Pulmonary artery endothelial cell (primary cell): ENCODE data around the gene SHISA7. TPM values are rescaled to one million over a fixed set of nuclear protein-coding genes. Genes with fewer than 3 reads are reported as not detected.
"Not testable (repeated sequence)": the region's sequence is repeated elsewhere in the genome, so short reads cannot be mapped to it uniquely, and the experiment has no call there.

Source experiments
- DNase-seq: peaks from one replicate; pipeline ENCODE4 v3.0.0-alpha.2; 2011; ENCODE audit warnings: low read depth, low spot score
- total RNA-seq: library from RNA; depleted of rRNA; stranded (reverse); fragments of >200 nt; gene quantifications from 2 replicates; pipeline ENCODE4 v1.2.3, GENCODE V29; 2014

The SHISA7 gene
- total RNA-seq, 1 donor from 2014 or later, result not detected

GRCh38 chr19:55447421-55448174 is 4.5 kb upstream of the SHISA7 start:
- DNase-seq, result no peak

- DNase-seq, result no peak
Observed at GRCh38 chr19:55446060-55446459, 3.0 kb upstream of the SHISA7 start.

- no peak for DNase-seq
Observed at GRCh38 chr19:55444646-55445045, 1.5 kb upstream of the SHISA7 start.

DNA sequence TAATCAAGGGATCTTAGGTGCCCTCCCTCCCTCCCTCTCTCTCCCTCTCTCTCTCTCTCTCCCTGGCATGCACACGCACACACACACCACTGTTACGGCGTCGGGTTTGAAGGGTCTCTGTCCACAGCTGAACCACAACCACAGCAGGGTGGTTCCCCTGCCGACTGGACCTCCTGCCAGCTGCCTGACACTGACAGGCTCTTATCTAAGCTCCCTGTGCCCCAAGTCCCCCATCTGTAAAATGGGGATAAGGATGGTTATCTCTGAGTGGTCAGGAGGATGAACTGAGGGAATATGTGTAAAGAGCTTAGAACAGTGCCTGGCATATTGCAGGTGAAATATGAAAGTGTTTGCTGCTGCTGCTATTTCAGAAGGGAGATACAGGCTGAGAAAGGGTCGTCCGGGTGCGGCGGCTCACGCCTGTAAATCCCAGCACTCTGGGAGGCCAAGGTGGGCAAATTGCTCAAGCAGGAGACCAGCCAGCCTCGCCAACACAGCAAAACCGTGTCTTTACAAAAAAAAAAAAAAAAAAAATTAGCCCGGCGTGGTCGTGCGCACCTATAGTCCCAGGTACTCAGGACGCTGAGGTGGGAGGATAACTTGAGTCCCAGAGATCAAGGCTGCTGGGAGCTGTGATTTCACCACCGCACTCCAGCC is 852 bp upstream of the SHISA7 start:
- no peak for DNase-seq

- no peak for DNase-seq
Observed at GRCh38 chr19:55442372-55442961, 633 bp downstream of the SHISA7 start.

GRCh38 chr19:55441692-55442321 is 1.3 kb downstream of the SHISA7 start:
- no peak for DNase-seq

DNA sequence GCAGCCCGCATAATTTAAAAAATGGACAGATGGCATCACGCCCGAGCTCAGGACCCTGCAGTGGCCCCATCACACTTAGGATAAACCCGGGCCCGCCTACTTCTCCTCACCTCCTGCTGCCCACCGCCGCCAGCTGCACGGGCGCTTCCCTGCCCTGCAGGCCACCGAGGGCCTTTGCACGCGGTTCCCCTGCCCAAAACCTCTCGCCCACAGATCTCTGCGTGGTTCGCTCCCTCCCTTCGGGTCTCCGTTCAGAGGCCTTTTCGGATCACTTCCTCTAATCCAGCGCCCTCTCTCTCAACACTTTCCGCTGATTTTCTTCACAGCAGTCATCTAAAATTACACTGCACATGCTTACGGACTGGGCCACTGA is 1.8 kb downstream of the SHISA7 start:
- DNase-seq, result no peak

GRCh38 chr19:55440411-55441105 is 2.5 kb downstream of the SHISA7 start:
- DNase-seq, result no peak

GRCh38 chr19:55439052-55439451 is 4.0 kb downstream of the SHISA7 start:
- DNase-seq, result no peak

GRCh38 chr19:55437410-55437809 is 5.7 kb downstream of the SHISA7 start:
- DNase-seq, result no peak

DNA sequence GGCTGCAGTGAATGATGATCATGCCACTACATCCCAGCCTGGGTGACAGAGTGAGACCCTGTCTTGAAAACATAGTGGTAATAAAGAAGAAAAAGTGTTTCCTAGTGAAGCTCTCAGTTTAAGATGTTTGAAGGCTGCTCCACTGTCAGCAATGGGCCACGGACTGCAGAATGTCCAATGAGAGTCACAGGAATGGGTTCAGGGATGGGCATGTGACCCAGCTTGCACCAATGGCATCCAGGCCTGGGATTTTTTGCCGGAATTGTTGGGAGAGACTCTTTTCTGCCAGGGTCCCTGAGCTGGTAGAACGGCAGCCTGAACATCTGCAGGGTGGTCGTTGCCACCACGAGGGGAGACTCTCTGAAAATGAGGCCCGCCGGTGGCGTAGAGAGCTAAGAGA is 6.3 kb downstream of the SHISA7 start:
- no peak for DNase-seq

DNA sequence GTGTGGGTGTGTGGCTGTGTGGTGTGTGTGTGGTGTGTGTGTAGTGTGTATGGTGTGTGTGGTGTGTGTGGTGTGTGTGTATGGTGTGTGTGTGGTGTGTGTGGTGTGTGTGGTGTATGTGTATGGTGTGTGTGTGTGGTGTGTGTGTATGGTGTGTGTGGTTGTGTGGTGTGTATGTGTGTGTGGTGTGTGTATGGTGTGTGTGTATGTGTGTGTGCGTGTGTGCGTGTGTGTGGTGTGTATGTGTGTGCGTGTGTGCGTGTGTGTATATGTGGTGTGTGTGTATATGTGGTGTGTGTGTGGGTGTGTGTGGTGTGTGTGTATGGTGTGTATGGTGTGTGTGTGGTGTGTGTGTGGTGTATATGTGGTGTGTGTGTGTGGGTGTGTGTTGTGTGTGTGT is 8.1 kb downstream of the SHISA7 start:
- DNase-seq, result no peak

DNA sequence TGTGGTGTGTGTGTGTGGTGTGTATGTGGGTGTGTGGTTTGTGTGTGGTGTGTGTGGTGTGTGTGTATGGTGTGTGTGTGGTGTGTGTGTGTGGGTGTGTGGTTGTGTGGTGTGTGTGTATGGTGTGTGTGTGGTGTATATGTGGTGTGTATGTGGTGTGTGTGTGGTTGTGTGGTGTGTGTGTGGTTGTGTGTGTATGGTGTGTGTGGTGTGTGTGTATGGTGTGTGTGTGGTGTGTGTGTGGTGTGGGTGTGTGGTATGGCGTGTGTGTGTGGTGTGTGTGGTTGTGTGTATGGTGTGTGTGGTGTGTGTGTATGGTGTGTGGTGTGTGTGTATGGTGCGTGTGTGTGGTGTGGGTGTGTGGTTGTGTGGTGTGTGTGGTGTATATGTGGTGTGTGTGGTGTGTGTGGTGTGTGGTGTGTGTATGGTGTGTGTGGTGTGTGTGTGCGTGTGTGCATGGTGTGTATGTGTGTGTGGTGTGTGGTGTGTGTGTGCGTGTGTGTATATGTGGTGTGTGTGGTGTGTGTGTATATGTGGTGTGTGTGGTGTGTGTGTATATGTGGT is 8.7 kb downstream of the SHISA7 start:
- DNase-seq, result no peak

DNA sequence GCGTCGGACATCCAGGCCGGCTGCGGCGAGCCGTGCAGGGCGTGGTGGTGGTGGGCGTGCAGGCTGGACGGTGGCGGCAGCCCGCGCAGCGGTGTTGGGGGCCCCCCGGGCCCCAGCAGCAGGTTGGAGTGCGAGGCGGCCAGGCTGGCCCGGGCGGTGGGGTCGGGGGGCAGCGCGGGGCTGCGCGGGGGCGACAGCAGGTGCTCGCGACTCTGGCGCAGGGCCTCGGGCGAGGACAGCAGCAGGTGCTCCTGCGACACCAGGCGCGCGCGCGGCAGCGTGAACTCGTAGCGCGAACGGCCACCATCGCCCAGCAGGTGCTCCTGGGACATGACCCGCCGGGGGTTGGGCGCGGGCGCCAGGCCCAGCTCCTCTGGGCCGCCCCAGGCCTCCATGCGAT is 9.8 kb downstream of the SHISA7 start:
- no peak for DNase-seq

DNA sequence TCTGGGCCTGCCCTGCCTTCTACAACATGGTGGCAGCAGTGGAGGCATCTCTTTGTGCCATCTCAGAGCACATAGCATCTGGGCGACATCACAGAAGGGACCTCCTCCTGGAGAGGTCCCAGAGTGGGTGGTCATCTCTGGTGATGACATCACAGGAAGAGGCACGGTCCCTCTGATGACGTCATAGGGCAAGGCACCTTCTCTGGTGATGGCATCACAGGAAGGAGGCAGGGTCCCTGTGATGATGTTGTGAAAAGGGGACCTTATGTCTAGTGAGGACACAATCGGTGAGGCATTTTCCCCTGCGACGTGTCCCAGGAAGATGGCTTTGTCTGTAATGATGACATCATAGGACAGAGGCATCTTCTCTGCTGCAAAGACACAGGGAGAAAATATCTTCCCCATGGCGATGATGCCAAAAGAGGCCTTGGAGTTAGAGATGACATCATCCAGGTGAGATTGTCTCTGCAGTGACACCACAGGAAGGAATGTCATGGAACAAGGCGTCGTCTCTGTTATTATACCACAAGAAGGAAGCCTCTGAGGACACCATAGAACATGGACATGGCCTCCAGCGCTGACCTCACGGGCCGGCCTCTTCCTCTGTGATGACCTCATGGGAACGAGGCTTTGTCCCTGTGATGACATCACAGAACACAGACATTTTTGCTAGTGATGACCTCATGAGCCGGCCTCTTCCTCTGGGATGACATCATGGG is 10.7 kb downstream of the SHISA7 start:
- no peak for DNase-seq

DNA sequence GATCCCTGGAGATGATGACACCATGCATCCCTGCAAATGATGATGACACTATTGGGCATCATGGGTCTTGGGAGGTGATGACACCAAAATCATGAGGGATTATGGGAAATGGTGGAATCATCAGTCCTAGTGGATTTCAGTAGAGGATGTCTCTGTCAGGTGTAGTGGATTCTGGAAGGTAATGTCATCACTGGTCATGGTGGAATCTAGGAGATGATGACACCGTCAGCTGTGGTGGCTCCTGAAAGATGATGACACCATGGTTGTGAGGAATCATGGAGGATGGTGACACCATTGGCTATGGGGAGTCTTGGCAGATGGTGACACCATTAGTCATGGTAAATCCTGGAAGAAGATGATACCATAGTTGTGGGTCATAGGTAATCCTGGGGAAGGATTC is 11.9 kb downstream of the SHISA7 start:
- no peak for DNase-seq

DNA sequence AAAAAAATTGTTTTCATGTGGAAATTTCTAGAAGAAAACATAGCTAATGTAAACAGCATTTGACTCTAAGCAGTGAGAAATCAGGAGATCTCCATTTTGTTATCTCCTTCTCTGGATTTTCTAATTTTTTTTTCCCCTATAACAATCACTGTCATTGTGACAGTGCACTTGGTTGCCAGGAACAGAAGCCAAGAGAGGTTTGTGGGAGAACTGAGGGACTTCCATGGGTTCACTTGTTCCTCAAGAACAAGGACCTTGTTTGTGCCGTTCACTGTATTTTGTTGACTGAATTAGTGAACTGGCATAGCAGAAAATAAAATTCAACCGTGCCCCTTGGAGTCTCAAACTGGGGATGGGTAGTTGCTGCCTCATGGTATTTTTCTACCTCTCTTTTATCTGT is 17.1 kb downstream of the SHISA7 start:
- no peak for DNase-seq

- no peak for DNase-seq
Observed at GRCh38 chr19:55424518-55424917, 18.6 kb downstream of the SHISA7 start.

GRCh38 chr19:55423225-55424005 is 19.7 kb downstream of the SHISA7 start:
- no peak for DNase-seq

DNA sequence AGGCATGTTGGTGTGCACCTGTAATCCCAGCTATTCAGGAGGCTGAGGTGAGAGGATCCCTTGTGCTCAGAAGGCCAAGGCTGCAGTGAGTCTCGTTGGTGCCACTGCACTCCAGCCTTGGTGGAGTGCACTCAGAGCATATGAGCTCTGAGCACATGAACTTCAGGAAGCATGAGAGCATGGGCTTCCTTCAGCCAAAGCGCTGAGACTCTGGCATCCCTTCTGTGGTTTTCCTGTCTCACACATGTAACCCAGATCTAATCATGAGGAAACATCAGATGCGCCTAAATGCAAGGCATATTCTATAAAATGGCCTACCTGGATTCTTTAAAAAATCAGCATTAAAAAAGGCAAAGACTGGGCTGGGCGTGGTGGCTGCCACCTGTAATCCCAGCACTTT is 21.8 kb downstream of the SHISA7 start:
- DNase-seq, result not testable (repeated sequence)
